Measurements from ENCODE around the gene CHCHD6.

DNA sequence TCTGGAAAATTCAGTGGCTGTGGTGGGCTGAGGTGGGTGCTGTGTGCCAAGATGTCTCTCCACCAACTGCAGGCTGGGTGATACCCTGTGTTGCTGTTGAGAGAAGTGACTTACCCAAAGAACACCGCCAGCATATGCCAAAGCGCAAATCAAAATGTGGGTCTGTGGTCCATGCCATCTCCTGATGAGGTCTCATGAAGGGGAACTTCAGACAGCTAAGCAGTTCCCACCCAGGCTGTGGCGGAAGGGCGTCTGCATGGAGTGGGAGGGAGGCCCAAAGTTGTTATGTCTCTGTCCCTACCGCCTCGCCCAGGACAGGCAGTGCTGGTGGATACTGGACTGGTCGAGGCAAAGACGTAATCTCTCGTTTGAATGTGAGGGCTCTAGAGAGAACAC is 208.0 kb downstream of the CHCHD6 start:
- TF ChIP-seq, protein P1, sequence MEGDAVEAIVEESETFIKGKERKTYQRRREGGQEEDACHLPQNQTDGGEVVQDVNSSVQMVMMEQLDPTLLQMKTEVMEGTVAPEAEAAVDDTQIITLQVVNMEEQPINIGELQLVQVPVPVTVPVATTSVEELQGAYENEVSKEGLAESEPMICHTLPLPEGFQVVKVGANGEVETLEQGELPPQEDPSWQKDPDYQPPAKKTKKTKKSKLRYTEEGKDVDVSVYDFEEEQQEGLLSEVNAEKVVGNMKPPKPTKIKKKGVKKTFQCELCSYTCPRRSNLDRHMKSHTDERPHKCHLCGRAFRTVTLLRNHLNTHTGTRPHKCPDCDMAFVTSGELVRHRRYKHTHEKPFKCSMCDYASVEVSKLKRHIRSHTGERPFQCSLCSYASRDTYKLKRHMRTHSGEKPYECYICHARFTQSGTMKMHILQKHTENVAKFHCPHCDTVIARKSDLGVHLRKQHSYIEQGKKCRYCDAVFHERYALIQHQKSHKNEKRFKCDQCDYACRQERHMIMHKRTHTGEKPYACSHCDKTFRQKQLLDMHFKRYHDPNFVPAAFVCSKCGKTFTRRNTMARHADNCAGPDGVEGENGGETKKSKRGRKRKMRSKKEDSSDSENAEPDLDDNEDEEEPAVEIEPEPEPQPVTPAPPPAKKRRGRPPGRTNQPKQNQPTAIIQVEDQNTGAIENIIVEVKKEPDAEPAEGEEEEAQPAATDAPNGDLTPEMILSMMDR (IDR thresholded peaks at IDR 0.05): no peak
- no peak for TF ChIP-seq POLR2A (IDR thresholded peaks at IDR 0.05)
